GM21825 (cell line): ENCODE data around the gene ARAF.

Experiments
- ATAC-seq: cut with Tn5 transposase; IDR thresholded peaks from one replicate; pipeline ENCODE4 v1.9.1; 2021; ENCODE audit warnings: mild to moderate bottlenecking, moderate library complexity; ENCODE audit not compliant: unreplicated experiment

Gene ARAF

GRCh38 chrX:47563801-47564315 is 2.9 kb downstream of the ARAF start:
- no peak for ATAC-seq

- ATAC-seq, result no peak
Measured at GRCh38 chrX:47564438-47565085, 3.6 kb downstream of the ARAF start.

- no peak for ATAC-seq
Measured at GRCh38 chrX:47566841-47567240, 5.8 kb downstream of the ARAF start.

GRCh38 chrX:47568656-47569295 is 7.8 kb downstream of the ARAF start:
- no peak for ATAC-seq

- no peak for ATAC-seq
Measured at GRCh38 chrX:47570794-47571193, 9.8 kb downstream of the ARAF start.

GRCh38 chrX:47571215-47571614 is 10.2 kb downstream of the ARAF start:
- no peak for ATAC-seq

- no peak for ATAC-seq
Measured at GRCh38 chrX:47571896-47572295, 10.9 kb downstream of the ARAF start.

GRCh38 chrX:47572773-47573340 is 11.9 kb downstream of the ARAF start:
- ATAC-seq, result no peak

GRCh38 chrX:47573341-47574075 is 12.5 kb downstream of the ARAF start:
- ATAC-seq, result no peak

- no peak for ATAC-seq
Measured at GRCh38 chrX:47574076-47574546, 13.1 kb downstream of the ARAF start.

GRCh38 chrX:47574547-47575301 is 13.7 kb downstream of the ARAF start:
- ATAC-seq, result no peak

- ATAC-seq, result no peak
Measured at GRCh38 chrX:47576021-47576898, 15.3 kb downstream of the ARAF start.

GRCh38 chrX:47577424-47577823 is 16.4 kb downstream of the ARAF start:
- no peak for ATAC-seq

- ATAC-seq, result no peak
Measured at GRCh38 chrX:47577901-47578300, 16.9 kb downstream of the ARAF start.

- no peak for ATAC-seq
Measured at GRCh38 chrX:47578692-47579091, 17.7 kb downstream of the ARAF start.

- no peak for ATAC-seq
Measured at GRCh38 chrX:47579537-47579936, 18.5 kb downstream of the ARAF start.

- peak; percentile 77 for ATAC-seq
Measured at GRCh38 chrX:47581731-47582647, 21.0 kb downstream of the ARAF start, which contains the start of gene TIMP1. Gene TIMP1 (plus strand): TSS chrX:47582436. CDS start chrX:47583416, 980 bp downstream.

- no peak for ATAC-seq
Measured at GRCh38 chrX:47583240-47583861, 22.3 kb downstream of the ARAF start.
